ENCODE results near the gene SYT12. TPM values are rescaled to one million over a fixed set of nuclear protein-coding genes. Genes with fewer than 3 reads are reported as not detected.

SYT12 gene
- total RNA-seq, 1 donor from 2014 or later, result 6.3 TPM

DNA sequence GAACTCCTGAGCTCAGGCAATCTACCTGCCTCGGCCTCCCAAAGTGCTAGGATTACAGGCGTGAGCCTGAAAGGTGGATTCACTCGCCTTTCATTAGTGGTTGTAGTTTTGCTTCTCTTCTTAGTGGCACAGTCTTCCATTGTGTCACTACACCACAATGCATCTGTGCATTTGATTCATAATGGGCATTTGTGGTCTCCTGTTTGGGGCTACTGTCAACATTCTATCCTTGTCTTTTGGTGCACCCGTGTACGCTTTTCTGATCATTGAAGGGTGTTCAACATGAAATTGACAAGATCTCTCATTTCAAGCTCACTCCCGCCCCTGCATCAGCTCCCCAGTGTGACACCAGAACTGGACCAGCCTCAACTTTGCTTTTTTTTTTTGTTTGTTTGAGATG, 2.0 kb upstream of the SYT12 start:
- no peaks in the 10 kb centered on the region for H3K9me3 ChIP-seq

DNA sequence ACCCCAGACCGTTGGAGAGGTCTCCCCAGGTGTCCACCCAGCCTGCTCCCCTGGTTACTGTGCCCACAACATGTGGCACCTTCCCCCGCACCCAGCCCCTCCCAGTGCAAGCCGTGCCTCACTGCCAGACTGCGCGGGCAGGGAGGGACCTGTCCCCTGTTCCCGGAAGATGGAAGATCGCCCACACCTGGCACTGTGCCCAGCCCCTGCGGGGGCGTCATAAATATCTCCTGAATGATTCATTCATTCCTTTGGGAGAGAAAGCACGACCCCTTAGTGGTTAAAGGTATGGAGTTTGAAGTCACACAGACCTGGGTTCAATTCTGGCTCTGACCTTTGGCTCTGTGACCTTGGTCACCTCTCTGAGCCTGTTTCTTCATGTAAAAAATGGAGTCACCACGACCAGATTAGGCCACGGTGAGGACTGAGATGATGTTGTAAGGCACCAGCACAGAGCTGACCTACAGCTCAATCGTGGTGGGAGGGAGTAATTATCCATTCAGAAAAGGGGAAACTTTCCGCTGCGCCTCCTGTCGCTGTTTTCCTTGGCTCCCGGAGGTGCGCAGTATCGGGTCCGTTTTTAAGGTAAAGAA, 497 bp upstream of the SYT12 start:
- Histone ChIP-seq H3K27me3 (no peaks in the 10 kb centered on the region), H3K9me3 (no peaks in the 10 kb centered on the region), H3K4me1 (peaks cover 8 to 13% of the 10 kb centered on the region in 2 donors), H3K36me3 (no peaks in the 10 kb centered on the region), H3K27ac (peak overlapping the region in 1 of 2 donors; percentile 40), H3K4me3 (peak overlapping the region; percentile 53 to 75)
- TF ChIP-seq, protein P1, sequence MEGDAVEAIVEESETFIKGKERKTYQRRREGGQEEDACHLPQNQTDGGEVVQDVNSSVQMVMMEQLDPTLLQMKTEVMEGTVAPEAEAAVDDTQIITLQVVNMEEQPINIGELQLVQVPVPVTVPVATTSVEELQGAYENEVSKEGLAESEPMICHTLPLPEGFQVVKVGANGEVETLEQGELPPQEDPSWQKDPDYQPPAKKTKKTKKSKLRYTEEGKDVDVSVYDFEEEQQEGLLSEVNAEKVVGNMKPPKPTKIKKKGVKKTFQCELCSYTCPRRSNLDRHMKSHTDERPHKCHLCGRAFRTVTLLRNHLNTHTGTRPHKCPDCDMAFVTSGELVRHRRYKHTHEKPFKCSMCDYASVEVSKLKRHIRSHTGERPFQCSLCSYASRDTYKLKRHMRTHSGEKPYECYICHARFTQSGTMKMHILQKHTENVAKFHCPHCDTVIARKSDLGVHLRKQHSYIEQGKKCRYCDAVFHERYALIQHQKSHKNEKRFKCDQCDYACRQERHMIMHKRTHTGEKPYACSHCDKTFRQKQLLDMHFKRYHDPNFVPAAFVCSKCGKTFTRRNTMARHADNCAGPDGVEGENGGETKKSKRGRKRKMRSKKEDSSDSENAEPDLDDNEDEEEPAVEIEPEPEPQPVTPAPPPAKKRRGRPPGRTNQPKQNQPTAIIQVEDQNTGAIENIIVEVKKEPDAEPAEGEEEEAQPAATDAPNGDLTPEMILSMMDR (IDR thresholded peaks at IDR 0.05), result no peak
- DNase-seq (ENCODE audit: low spot score in 2 of 2), result peak in 1 of 2 donors; percentile 76
- intact Hi-C loops (cut with DNase I), result loop anchor here (2.0 kb wide), 1 partner anchor 64 kb away; the partner anchor contains the start of gene PC

More for the DNA sequence above, 2.0 kb upstream of the SYT12 start:
- H3K36me3 ChIP-seq, result no peaks in the 10 kb centered on the region
- TF ChIP-seq, protein P1 (IDR thresholded peaks at IDR 0.05), result no peak
- H3K27me3 ChIP-seq, result no peaks in the 10 kb centered on the region
- DNase-seq (ENCODE audit: low spot score in 2 of 2), result no peak
- intact Hi-C loops (cut with DNase I), result no loop called here
- peaks cover 8 to 13% of the 10 kb centered on the region in 2 donors for H3K4me1 ChIP-seq
- no peak overlapping the region for H3K4me3 ChIP-seq
- H3K27ac ChIP-seq, result no peak overlapping the region

DNA sequence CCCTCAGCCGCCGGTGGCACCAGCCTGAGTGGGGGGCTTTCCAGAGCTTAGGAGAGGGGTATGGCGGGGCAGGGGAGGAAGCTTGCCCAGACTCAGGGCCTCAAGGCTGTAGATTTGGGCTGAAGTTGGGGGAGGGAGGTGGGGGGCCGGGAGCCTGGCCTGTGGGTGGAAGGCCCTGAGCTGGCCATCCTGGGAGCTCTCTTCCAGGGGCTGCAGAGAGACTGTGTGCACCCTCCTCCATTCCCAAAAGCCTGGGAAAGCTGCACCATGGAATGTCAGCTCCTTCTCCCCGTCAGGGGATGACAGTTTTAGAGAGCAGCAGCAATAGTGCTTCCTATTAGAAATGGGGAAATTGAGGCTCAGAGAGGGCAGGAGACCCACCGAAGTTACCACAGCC, 1.0 kb downstream of the SYT12 start:
- H3K4me3 ChIP-seq, result peak overlapping the region; percentile 53 to 75
- DNase-seq (ENCODE audit: low spot score in 2 of 2), result no peak
- H3K9me3 ChIP-seq, result no peaks in the 10 kb centered on the region
- TF ChIP-seq, protein P1 (IDR thresholded peaks at IDR 0.05), result no peak
- H3K4me1 ChIP-seq, result peaks cover 8 to 13% of the 10 kb centered on the region in 2 donors
- intact Hi-C loops (cut with DNase I), result loop anchor here (2.0 kb wide), 1 partner anchor 65 kb away; the partner anchor contains the start of gene PC
- H3K27ac ChIP-seq, result peak overlapping the region in 1 of 2 donors; percentile 22
- no peaks in the 10 kb centered on the region for H3K27me3 ChIP-seq
- no peaks in the 10 kb centered on the region for H3K36me3 ChIP-seq

DNA sequence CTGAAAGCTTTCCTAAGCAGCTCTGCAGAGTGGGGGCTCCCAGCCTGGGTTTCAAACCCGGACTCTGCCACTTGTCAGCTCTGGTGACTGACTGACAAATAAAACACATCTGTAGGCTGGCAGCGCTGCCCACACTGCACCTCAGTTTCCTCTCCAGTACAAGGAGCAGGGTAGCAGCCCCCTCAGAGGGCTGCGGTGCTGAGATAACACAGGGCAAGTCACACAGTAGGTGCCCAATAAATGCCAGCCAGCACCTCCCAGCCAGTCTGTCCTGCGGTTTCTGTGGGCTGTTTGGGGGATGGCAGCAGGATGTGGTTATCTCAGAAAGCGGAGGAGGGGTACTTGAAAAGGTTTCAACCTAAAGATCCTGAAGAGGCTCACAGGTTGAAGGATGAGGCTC, 1.5 kb downstream of the SYT12 start:
- no peaks in the 10 kb centered on the region for H3K27me3 ChIP-seq
- H3K9me3 ChIP-seq, result no peaks in the 10 kb centered on the region
- intact Hi-C loops (cut with DNase I), result no loop called here
- no peaks in the 10 kb centered on the region for H3K36me3 ChIP-seq
- H3K4me3 ChIP-seq, result no peak overlapping the region
- H3K4me1 ChIP-seq, result peaks cover 8 to 13% of the 10 kb centered on the region in 2 donors
- no peak overlapping the region for H3K27ac ChIP-seq
- no peak for DNase-seq (ENCODE audit: low spot score in 2 of 2)
- TF ChIP-seq, protein P1 (IDR thresholded peaks at IDR 0.05), result no peak

DNA sequence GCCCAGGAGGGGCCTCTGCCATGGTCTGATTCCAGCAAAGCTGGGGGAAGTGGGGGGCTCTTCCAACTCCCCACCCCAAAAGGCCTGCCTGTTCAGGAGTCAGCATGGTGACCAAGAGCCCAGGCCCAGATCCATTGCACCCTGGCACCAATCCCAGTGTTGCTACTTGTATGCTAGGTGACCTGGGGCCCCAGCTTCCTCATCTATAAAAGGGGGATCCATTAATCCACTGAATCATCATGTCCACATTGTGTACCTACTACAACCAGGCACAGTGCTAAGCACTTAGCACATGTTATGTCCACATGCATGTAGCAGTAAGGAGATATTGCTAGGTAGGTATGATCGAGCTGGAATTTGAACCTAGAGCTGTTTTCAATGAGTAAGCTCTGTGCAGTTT, 2.0 kb downstream of the SYT12 start:
- intact Hi-C loops (cut with DNase I), result no loop called here
- no peak for DNase-seq (ENCODE audit: low spot score in 2 of 2)
- TF ChIP-seq, protein P1 (IDR thresholded peaks at IDR 0.05), result no peak

More for the DNA sequence above, 2.0 kb downstream of the SYT12 start:
- H3K36me3 ChIP-seq, result no peaks in the 10 kb centered on the region
- no peak overlapping the region for H3K4me3 ChIP-seq
- H3K4me1 ChIP-seq, result peaks cover 8 to 13% of the 10 kb centered on the region in 2 donors
- H3K27me3 ChIP-seq, result no peaks in the 10 kb centered on the region
- H3K27ac ChIP-seq, result no peak overlapping the region
- H3K9me3 ChIP-seq, result no peaks in the 10 kb centered on the region
